Aorta (tissue), 5 donors: ENCODE results near the gene TEX10. TPM values are rescaled to one million over a fixed set of nuclear protein-coding genes. Genes with fewer than 3 reads are reported as not detected.

ENCODE experiments used
- ATAC-seq: fragments of 200-7000 bp; cut with Tn5 transposase; one replicate; pipeline ENCODE4 v1.9.1; 2022; ENCODE audit warnings: moderate library complexity; ENCODE audit not compliant: low FRiP score
- DNase-seq, 2 donors: peaks; one replicate each; pipeline ENCODE4 v3.0.0-alpha.2; 2020
- H3K27ac ChIP-seq, 2 donors: one replicate each; pipeline ENCODE4 v1.5.1; 2013; ENCODE audit warnings: low read length in 2 of 2, mild to moderate bottlenecking in 2 of 2, moderate library complexity in 2 of 2, control low read depth in 1 of 2, inconsistent platforms in 1 of 2, low read depth in 1 of 2
- H3K27me3 ChIP-seq, 2 donors: one replicate each; pipeline ENCODE4 v1.6.1; 2013; ENCODE audit warnings: control low read depth in 1 of 2, low read length in 1 of 2, mild to moderate bottlenecking in 1 of 2, moderate library complexity in 1 of 2; ENCODE audit not compliant: insufficient read depth in 2 of 2, control insufficient read depth in 1 of 2
- H3K36me3 ChIP-seq, 2 donors: one replicate each; pipeline ENCODE4 v1.6.1; 2013; ENCODE audit warnings: control low read depth in 1 of 2, low read length in 1 of 2, mild to moderate bottlenecking in 1 of 2; ENCODE audit not compliant: insufficient read depth in 2 of 2, control insufficient read depth in 1 of 2
- H3K4me1 ChIP-seq, 2 donors: one replicate each; pipeline ENCODE4 v1.6.1; 2013; ENCODE audit warnings: low read length in 2 of 2, control low read depth in 1 of 2, mild to moderate bottlenecking in 1 of 2, moderate library complexity in 1 of 2; ENCODE audit not compliant: insufficient read depth in 2 of 2, control insufficient read depth in 1 of 2
- H3K4me3 ChIP-seq, 2 donors: one replicate each; pipeline ENCODE4 v1.5.1; 2013; ENCODE audit warnings: low read length in 2 of 2, control low read depth in 1 of 2, mild to moderate bottlenecking in 1 of 2
- H3K9me3 ChIP-seq: one replicate; pipeline ENCODE4 v1.6.1; 2013; ENCODE audit warnings: mild to moderate bottlenecking, low read length; ENCODE audit not compliant: control insufficient read depth
- WGBS, 2 donors: extraction: QIAGEN DNeasy Blood & Tissue Kit; methylation state at CpG; one replicate each; pipeline ENCODE4 v1.1.7; 2013; 5-methylcytosine and 5-hydroxymethylcytosine counted together
- intact Hi-C, 2 donors: fragments of 100-400 bp; cut with DNase I; formaldehyde crosslinking; loops; one replicate each; pipeline versions ENCODE4 v1.14.2 to v1.15.0; 2022
- polyA plus RNA-seq, 2 donors: library from polyadenylated mRNA; stranded (reverse); fragments of 200-250 nt; gene quantifications; one replicate each; pipeline ENCODE4 v1.2.3, GENCODE V29; 2013
- total RNA-seq, 2 donors: library from RNA; stranded (reverse); fragmentation: NEBNext Ultra II Directional; extraction: Animal tissue kit (Norgen Biotek cat#: 25700); gene quantifications; one replicate each; pipeline ENCODE4 v1.2.1, GENCODE V29; 2021
- donor health status: healthy with polysubstance abuse.
- donor health status: Bipolar disorder and iron deficiency.
- donor health status: DM: no; HTN: no; CAD: no.
- donor health status: DM: no; HTN: no; CAD: no.
- donor health status: DM: yes; HTN: yes; CAD: no.

Gene TEX10
- total and polyA plus RNA-seq, 4 donors: 3.4 to 12.9 (median 8.7) TPM

DNA sequence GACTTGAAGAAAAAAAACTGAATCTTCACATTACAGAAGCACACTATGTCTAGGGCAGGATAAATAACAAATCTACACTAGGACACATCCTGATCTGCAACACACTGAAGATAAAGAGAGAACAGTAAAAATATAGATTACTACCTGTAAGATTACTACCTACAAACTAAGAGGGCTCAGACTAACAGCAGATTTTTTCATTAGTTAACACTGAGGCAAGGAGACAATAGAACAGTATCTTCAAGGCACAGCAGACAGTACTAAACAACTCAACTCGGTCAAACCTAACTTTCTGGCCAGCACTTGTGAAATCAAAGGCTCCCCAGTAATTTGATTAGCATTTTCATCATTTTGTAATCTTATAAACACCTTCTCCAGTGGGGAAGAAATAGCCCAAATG, 46.5 kb downstream of the TEX10 start:
- no peaks in the 10 kb centered on the region for H3K27me3 ChIP-seq
- peaks cover 0 to 5% of the 10 kb centered on the region in 2 donors for H3K4me1 ChIP-seq
- H3K36me3 ChIP-seq: peaks cover 3 to 6% of the 10 kb centered on the region in 2 donors
- no peak overlapping the region for H3K27ac ChIP-seq
- H3K4me3 ChIP-seq: no peak overlapping the region
- no peak for DNase-seq
- no peak for ATAC-seq
- intact Hi-C loops: loop anchor here in 1 of 2 donors (10.0 kb wide), 1 partner anchor 1121 kb away; no protein-coding TSS in a partner anchor
- WGBS, 2 donors: 95 to 98% methylated on average over 1 of the region's 1 CpG
- H3K9me3 ChIP-seq: no peaks in the 10 kb centered on the region

DNA sequence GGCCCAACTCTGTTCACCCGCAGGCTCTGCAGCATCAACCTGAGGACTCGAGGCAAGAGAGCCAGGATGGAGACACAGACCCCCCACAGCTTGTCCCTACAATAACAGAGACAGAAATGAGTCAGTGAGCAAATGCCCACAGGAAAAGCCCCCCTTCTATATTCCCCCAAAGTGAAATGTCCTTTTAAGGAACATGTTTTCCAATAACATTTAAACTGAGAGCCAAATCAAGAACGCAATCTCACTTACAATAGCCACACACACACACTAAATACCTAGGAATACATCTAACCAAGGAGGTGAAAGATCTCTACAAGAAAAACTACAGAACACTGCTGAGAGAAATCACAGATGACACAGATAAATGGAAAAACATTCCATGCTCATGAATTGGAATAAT, 49.0 kb downstream of the TEX10 start:
- H3K9me3 ChIP-seq: no peaks in the 10 kb centered on the region
- H3K36me3 ChIP-seq: peaks cover 6% of the 10 kb centered on the region in 2 donors
- H3K4me1 ChIP-seq: no peaks in the 10 kb centered on the region
- DNase-seq (no peak), ATAC-seq (no peak)
- WGBS, 2 donors: 82 to 84% methylated on average over 3 of the region's 3 CpGs
- H3K27me3 ChIP-seq: no peaks in the 10 kb centered on the region
- no peak overlapping the region for H3K4me3 ChIP-seq
- H3K27ac ChIP-seq: no peak overlapping the region
- intact Hi-C loops: loop anchor here in 1 of 2 donors (10.0 kb wide), 1 partner anchor 1119 kb away; no protein-coding TSS in a partner anchor

DNA sequence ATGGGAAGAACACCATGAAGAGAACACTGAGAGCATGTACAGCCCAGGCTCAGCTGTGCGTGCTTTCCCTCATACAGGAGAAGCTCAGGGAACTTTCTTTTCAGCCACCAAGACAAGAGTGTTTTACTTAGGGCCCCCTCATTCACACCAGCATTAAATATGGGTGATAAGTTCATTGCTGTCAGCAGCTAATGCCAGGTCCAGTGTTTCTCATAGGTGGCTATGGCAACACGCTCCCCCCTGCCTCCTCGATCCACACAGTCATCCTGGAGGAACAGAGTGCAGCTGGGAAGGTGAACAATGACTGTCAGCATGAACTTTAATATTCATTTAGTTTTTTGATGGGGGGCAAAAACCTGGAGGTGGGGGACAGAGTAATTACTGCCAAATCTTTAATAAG, 54.4 kb downstream of the TEX10 start:
- Histone ChIP-seq H3K9me3 (no peaks in the 10 kb centered on the region), H3K27ac (no peak overlapping the region), H3K36me3 (peaks cover 6 to 23% of the 10 kb centered on the region in 2 donors), H3K4me3 (no peak overlapping the region), H3K27me3 (no peaks in the 10 kb centered on the region), H3K4me1 (no peaks in the 10 kb centered on the region)
- WGBS, 2 donors: 77 to 87% methylated on average over 3 of the region's 3 CpGs
- intact Hi-C loops: no loop called here
- DNase-seq (no peak), ATAC-seq (no peak)

DNA sequence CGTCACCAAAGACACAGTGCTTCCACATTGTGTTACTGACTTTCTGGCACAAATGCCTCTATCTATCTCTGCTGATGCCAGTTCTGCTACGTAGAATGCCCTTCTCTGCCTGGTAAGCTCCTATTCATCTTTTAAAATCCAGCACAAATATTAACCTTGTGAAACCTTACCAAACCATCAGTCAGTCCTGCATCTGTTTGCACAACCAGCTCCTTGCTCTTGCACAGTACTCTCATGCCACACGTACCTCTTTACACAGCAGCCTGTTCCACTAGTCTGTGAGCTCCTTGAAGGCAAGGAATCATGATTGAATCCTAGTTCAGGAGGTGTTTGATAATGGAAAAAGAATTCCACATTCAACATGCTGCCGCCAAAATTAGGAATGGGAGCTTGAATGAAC, 56.3 kb downstream of the TEX10 start:
- H3K36me3 ChIP-seq: peaks cover 0 to 25% of the 10 kb centered on the region in 2 donors
- H3K27me3 ChIP-seq: no peaks in the 10 kb centered on the region
- H3K27ac ChIP-seq: no peak overlapping the region
- H3K4me1 ChIP-seq: no peaks in the 10 kb centered on the region
- H3K9me3 ChIP-seq: no peaks in the 10 kb centered on the region
- no peak overlapping the region for H3K4me3 ChIP-seq
- intact Hi-C loops: no loop called here
- no peak for DNase-seq
- ATAC-seq: no peak
- 82 to 88% methylated on average over 4 of the region's 4 CpGs for WGBS, 2 donors

DNA sequence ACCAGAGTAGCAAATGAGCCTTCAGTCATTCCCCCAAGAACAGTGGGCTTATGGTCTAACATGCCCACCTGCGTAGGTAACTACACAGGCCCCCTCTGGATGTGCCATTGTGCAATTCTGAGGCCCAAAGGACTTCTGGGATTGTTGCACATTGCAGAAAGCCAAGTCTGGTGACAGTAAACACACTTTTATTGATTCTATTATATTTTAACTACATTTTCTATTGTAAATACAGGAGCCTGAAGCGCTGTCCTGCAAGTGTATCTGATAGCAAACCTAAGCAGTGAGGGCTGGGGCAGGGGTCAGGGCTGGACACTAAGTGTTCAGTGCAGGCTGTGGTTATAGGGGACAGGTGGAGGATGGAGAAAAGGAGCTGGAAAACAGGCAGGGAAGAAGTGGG, 57.5 kb downstream of the TEX10 start:
- H3K4me3 ChIP-seq: no peak overlapping the region
- DNase-seq (no peak), ATAC-seq (no peak)
- H3K36me3 ChIP-seq: peaks cover 0 to 21% of the 10 kb centered on the region in 2 donors
- no peak overlapping the region for H3K27ac ChIP-seq
- H3K27me3 ChIP-seq: no peaks in the 10 kb centered on the region
- intact Hi-C loops: no loop called here
- 95 to 99% methylated on average over 2 of the region's 2 CpGs for WGBS, 2 donors
- no peaks in the 10 kb centered on the region for H3K4me1 ChIP-seq
- no peaks in the 10 kb centered on the region for H3K9me3 ChIP-seq

DNA sequence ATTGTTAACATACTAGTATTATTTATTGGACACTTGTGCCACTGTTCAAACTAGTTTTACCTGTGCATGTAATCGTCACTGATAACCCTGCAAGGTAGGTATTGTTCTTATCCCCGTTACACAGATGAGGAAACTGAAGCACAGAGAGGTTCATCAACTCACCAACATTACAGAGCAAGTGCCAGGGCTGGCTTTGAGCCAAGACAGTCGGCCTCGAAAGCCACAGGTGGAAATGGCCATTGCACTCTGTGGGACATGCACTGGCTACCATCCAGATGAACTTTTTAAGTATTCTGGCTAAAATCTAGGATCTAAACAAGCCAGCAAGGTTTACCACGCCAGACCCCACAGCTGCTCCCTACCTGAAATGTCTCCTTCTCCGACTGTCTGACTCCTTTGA, 57.9 kb downstream of the TEX10 start:
- no peak for DNase-seq
- Histone ChIP-seq H3K4me1 (no peaks in the 10 kb centered on the region), H3K4me3 (no peak overlapping the region), H3K36me3 (peaks cover 0 to 21% of the 10 kb centered on the region in 2 donors), H3K27ac (no peak overlapping the region), H3K9me3 (no peaks in the 10 kb centered on the region), H3K27me3 (no peaks in the 10 kb centered on the region)
- intact Hi-C loops: no loop called here
- ATAC-seq: no peak
- 85 to 88% methylated on average over 6 of the region's 6 CpGs for WGBS, 2 donors

DNA sequence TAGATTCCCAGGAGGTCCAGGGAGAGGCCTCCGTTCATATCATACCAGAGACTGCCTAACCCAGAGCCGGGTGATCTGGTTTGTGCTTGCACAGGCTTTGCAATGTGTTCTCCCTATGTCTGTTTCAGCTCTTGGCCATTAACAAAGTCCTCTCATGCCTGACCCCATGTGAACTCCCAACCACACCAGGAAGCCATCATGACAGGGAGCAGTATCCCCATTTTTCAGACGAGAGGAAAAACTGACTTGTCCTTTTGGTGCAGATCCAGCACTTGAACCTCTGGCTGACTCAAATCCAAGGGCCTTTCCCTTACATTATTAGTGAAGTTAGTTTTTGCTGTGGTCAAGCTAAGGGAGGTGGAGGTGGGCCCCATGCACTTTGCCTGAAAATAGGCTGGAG, 58.4 kb downstream of the TEX10 start:
- Histone ChIP-seq H3K4me1 (no peaks in the 10 kb centered on the region), H3K9me3 (no peaks in the 10 kb centered on the region), H3K27me3 (no peaks in the 10 kb centered on the region), H3K4me3 (no peak overlapping the region), H3K27ac (no peak overlapping the region), H3K36me3 (peaks cover 0 to 21% of the 10 kb centered on the region in 2 donors)
- WGBS, 2 donors: 70% methylated on average over 3 of the region's 3 CpGs
- ATAC-seq (no peak), DNase-seq (no peak)
- intact Hi-C loops: no loop called here

DNA sequence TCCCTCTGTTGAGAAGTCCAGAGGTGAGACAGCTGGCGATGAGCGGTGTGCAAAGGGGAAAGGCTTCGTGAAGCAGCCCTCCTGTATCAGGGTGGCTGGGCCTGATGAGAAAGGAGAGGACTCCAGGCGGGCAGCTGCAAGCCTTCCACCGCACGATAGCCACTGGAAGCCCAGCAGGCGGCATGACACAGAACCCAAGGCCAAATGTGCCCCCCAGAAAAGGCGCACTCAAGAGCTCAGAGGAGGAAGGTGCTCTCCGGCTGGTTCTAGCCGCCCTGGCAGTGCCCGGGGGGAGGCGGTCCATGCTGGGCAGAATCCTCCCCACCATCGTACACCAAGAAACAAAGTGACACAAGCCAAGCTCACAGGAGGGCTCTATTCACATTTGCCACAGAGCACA, 60.3 kb downstream of the TEX10 start:
- DNase-seq: no peak
- ATAC-seq: no peak
- WGBS, 2 donors: 96 to 97% methylated on average over 13 of the region's 13 CpGs
- H3K4me1 ChIP-seq: no peaks in the 10 kb centered on the region
- no peak overlapping the region for H3K4me3 ChIP-seq
- intact Hi-C loops: no loop called here
- H3K27me3 ChIP-seq: no peaks in the 10 kb centered on the region
- H3K9me3 ChIP-seq: peaks cover 3% of the 10 kb centered on the region
- no peak overlapping the region for H3K27ac ChIP-seq
- peaks cover 5 to 14% of the 10 kb centered on the region in 2 donors for H3K36me3 ChIP-seq

DNA sequence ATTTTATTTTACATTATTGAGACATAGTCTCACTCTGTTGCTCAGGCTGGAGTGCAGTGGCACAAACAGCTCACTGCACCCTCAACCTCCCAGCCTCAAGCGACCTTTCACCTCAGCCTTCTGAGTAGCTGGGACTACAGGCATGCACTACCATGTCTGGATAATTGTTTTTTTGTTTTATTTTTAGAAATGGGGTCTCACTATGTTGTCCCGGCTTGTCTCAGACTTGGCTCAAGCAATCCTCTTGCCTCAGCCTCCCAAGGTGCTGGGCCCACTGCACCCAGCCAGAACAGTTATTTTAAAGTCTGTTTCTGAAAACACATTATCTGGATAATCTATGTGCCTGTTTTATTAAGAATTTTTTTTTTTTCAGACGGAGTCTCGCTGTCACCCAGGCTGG, 62.0 kb downstream of the TEX10 start:
- Histone ChIP-seq H3K27ac (no peak overlapping the region), H3K4me3 (no peak overlapping the region), H3K9me3 (peaks cover 3% of the 10 kb centered on the region), H3K4me1 (no peaks in the 10 kb centered on the region), H3K27me3 (no peaks in the 10 kb centered on the region), H3K36me3 (peaks cover 6 to 9% of the 10 kb centered on the region in 2 donors)
- ATAC-seq: no peak
- WGBS, 2 donors: 92 to 93% methylated on average over 4 of the region's 4 CpGs
- intact Hi-C loops: no loop called here
- no peak for DNase-seq
